ENCODE measurements around the gene SGPL1.
"Not testable (repeated sequence)": the region's sequence is repeated elsewhere in the genome, so short reads cannot be mapped to it uniquely, and the experiment has no call there.

SGPL1 gene

GRCh38 chr10:70845256-70845655, 29.5 kb downstream of the SGPL1 start:
- DNase-seq, result no peak

GRCh38 chr10:70845816-70846215, 30.1 kb downstream of the SGPL1 start:
- DNase-seq, result no peak

- DNase-seq, result no peak
These were observed 31.0 kb downstream of the SGPL1 start for GRCh38 chr10:70846795-70847194.

- no peak for DNase-seq
These were observed 32.1 kb downstream of the SGPL1 start for GRCh38 chr10:70847659-70848360.

- no peak for DNase-seq
These were observed 33.9 kb downstream of the SGPL1 start for GRCh38 chr10:70849582-70850016.

- DNase-seq, result no peak
These were observed 34.3 kb downstream of the SGPL1 start for GRCh38 chr10:70850097-70850496.

- no peak for DNase-seq
These were observed 36.1 kb downstream of the SGPL1 start for GRCh38 chr10:70851597-70852475.

DNA sequence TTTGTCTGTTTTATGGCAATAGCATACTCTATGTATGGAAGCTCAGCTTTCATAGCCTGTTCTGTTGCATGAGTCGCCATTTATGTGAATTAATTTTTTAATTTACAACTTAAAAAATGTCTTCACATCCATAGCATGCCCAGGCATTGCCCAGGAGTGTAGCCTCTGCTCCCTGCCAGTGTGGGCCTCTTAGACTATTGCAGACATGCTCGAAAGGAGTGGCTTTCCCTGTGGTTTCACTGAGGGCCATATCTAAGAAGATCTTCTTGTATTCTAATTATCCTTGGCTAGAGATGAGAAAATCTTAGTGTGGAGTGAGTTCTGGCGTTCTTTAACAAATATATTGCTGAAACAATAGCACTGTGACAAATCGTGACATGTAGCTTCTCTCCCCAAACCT, 37.3 kb downstream of the SGPL1 start:
- DNase-seq, result no peak

- no peak for DNase-seq
These were observed 37.7 kb downstream of the SGPL1 start for GRCh38 chr10:70853457-70853856.

- DNase-seq, result no peak
These were observed 40.7 kb downstream of the SGPL1 start for GRCh38 chr10:70856454-70856853.

DNA sequence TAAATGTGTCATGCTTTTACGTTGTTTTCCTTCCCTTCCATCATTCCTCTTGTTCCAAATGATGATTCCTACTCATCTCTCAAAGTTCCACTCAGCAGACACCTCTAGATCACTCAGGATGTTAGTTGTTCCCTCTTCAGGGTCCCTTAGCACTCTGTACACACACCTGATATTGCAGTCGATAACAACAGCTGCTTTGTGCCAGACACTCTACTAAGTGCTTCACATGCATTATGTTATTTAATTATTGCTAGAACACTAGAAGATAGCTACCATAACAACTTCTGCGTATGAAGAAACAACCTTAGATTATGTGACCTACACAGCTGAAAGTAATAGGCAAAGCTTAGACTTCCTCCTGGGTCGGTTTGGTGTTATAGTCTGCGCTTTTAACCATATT, 43.0 kb downstream of the SGPL1 start:
- DNase-seq, result no peak

DNA sequence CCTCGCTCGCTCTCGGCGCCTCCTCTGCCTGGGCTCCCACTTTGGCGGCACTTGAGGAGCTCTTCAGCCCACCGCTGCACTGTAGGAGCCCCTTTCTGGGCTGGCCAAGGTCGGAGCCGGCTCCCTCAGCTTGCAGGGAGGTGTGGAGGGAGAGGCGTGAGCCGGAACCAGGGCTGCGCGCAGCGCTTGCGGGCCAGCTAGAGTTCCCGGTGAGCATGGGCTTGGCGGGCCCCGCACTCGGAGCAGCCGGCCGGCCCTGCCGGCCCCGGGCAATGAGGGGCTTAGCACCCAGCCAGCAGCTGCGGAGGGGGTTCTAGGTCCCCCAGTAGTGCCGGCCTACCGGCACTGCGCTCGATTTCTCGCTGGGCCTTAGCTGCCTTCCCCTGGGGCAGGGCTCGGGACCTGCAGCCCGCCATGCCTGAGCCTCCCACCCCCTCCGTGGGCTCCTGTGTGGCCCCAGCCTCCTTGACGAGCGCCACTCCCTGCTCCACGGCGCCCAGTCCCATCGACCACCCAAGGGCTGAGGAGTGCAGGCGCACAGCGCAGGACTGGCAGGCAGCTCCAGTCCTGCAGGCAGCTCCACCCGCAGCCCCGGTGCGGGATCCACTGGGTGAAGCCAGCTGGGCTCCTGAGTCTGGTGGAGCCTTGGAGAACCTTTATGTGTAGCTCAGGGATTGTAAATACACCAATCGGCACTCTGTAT, 45.9 kb downstream of the SGPL1 start:
- not testable (repeated sequence) for DNase-seq

- DNase-seq, result no peak
These were observed 47.9 kb downstream of the SGPL1 start for GRCh38 chr10:70863470-70864160.

- DNase-seq, result no peak
These were observed 49.2 kb downstream of the SGPL1 start for GRCh38 chr10:70864935-70865334.

DNA sequence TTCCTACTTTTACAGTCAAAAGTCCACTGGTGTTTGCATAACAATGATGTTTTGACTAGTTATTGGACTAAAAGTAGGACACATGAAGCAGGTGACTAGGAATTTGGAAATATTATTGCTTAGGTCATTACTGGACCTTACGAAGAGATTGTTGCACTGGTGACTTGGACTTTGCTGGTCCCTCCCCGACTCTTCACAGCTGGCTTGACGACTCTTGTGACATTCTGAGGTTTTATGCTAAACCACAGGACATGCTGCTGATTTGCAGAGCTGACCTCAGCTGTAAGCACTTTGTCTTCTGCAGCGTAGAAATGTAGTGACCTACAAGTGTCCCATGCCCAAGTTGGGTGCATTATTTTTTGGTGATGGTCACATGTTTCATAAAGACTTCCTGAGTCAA, 50.7 kb downstream of the SGPL1 start:
- DNase-seq, result no peak

DNA sequence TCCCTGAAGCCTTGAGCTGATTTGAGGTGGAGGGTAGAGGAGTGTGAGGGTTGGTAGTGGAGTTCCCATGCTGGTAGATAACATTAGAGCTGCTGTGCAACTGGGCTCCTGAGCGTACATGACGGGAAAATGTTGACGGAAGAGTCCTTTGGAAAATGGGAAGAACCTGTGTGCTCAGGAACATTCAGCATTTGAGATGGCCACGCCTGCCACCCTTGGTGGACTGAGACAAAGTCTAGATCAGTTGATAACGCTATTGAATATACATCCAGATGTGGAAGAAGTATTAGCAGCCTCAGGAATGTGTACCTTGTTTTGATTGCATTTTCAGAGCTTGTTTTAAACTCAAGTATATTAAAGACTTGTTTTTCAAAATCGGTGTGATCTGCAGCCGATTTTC, 56.5 kb downstream of the SGPL1 start:
- no peak for DNase-seq

GRCh38 chr10:70874061-70874460, 58.3 kb downstream of the SGPL1 start:
- no peak for DNase-seq

GRCh38 chr10:70879207-70879606, 63.5 kb downstream of the SGPL1 start:
- peak in 1 of 2 donors; percentile 15 for DNase-seq

DNA sequence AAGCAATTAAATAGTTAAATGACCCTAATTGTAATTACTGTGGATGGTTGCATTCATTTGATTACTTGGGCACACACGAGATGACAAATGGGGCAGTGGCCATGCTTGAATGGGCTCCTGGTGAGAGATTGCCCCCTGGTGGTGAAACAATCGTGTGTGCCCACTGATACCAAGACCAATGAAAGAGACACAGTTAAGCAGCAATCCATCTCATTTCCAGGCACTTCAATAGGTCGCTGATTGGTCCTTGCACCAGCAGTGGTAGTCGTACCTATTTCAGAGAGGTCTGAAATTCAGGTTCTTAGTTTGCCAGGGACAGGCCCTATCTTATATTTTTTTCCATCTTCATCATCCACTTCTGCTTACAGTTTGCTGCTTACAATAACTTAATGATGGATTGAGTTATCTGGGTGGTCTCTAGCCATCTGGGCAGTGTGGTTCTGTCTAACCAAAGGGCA, 64.4 kb downstream of the SGPL1 start:
- DNase-seq, result peak; percentile 75 to 81

GRCh38 chr10:70884741-70885140, 69.0 kb downstream of the SGPL1 start:
- no peak for DNase-seq

DNA sequence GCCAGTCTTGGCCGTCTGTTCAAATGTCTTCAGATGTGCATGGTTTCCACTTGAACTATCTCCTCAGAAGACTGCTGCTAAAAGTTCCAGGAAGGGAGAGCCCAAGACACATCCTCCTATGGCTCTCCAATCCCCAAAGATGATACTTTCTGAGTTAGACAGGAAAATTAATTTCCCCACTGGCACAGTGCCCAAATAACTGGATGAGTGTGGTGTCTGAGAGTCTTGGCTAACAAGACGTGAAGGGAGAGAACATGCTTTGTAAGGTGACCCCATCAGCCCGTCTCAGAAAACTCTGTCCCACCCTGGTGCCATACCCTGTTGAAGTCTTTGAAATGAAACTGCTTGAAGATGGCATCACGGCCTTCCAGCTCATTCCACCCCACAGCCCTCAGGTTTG, 69.7 kb downstream of the SGPL1 start:
- no peak for DNase-seq

- no peak for DNase-seq
These were observed 70.5 kb downstream of the SGPL1 start for GRCh38 chr10:70885931-70886903.

All from stimulated activated CD4-positive, alpha-beta T cell treated with anti-CD3 and anti-CD28 coated beads, Interleukin-2, amount 100 ng/mL, for 24 hours (primary cell).